Left lung (tissue), 10 donors: ENCODE results near the gene RYR2. TPM values are rescaled to one million over a fixed set of nuclear protein-coding genes. Genes with fewer than 3 reads are reported as not detected.
"Not testable (repeated sequence)": the region's sequence is repeated elsewhere in the genome, so short reads cannot be mapped to it uniquely, and the experiment has no call there.

ENCODE experiments used
- ATAC-seq: fragments of 200-7000 bp; cut with Tn5 transposase; one replicate; pipeline ENCODE4 v1.9.1; 2020; ENCODE audit warnings: moderate library complexity
- DNase-seq, 4 donors: peaks; one replicate each; pipeline ENCODE4 v3.0.0-alpha.2; 2013 to 2020
- H3K27ac ChIP-seq, 2 donors: fragments of 200-600 bp; sonication (generic) in 1 of 2; one replicate each; pipeline versions ENCODE4 v1.5.0 to v1.8.0; 2020 to 2021
- H3K27me3 ChIP-seq, 2 donors: fragments of 200-600 bp; sonication (generic) in 1 of 2; one replicate each; pipeline versions ENCODE4 v1.5.0 to v1.8.0; 2020 to 2021
- H3K36me3 ChIP-seq, 2 donors: fragments of 200-600 bp; sonication (generic) in 1 of 2; one replicate each; pipeline versions ENCODE4 v1.5.0 to v1.8.0; 2020 to 2021
- H3K4me1 ChIP-seq, 2 donors: fragments of 200-600 bp; one replicate each; pipeline ENCODE4 v1.8.0; 2021
- H3K4me3 ChIP-seq, 2 donors: fragments of 200-600 bp; sonication (generic) in 1 of 2; one replicate each; pipeline versions ENCODE4 v1.5.0 to v1.8.0; 2020 to 2021; ENCODE audit warnings: mild to moderate bottlenecking in 1 of 2
- H3K9me3 ChIP-seq, 2 donors: fragments of 200-600 bp; sonication (generic) in 1 of 2; one replicate each; pipeline versions ENCODE4 v1.5.0 to v1.8.0; 2020 to 2021
- CTCF ChIP-seq, 2 donors: fragments of 200-600 bp; sonication (generic) in 1 of 2; IDR thresholded peaks; one replicate each; pipeline versions ENCODE4 v1.5.0 to v1.8.0; 2021; ENCODE audit warnings: antibody characterized with exemption in 2 of 2
- intact Hi-C, 2 donors: fragments of 100-400 bp; cut with DNase I; formaldehyde crosslinking; loops; one replicate each; pipeline versions ENCODE4 v1.11.2 to v1.14.2; 2022
- polyA plus RNA-seq, 6 donors: library from polyadenylated mRNA; unstranded; fragments of 120-200 nt; gene quantifications; one replicate each; pipeline ENCODE4 v1.2.1, GENCODE V29; 2013; ENCODE audit not compliant: insufficient read length in 6 of 6
- total RNA-seq, 2 donors: library from RNA; stranded (reverse); fragmentation: NEBNext Ultra II Directional; extraction: Animal tissue kit (Norgen Biotek cat#: 25700); gene quantifications; one replicate each; pipeline ENCODE4 v1.2.1, GENCODE V29; 2021
- donor health status: DM: no; HTN: yes; CAD: no.
- donor health status: DM: no; HTN: no; CAD: no.

The RYR2 gene
- total and polyA plus RNA-seq, 8 donors, result 4.7 to 10.3 (median 7.6) TPM

GRCh38 chr1:237115035-237115434 is 73.1 kb downstream of the RYR2 start:
- no peaks in the 10 kb centered on the region for H3K36me3 ChIP-seq
- no peak overlapping the region for H3K4me3 ChIP-seq
- TF ChIP-seq CTCF (IDR thresholded peaks at IDR 0.05), result no peak
- DNase-seq (no peak), ATAC-seq (no peak)
- H3K27ac ChIP-seq, result no peak overlapping the region
- H3K9me3 ChIP-seq, result no peaks in the 10 kb centered on the region
- no peaks in the 10 kb centered on the region for H3K4me1 ChIP-seq
- intact Hi-C loops, result no loop called here
- no peaks in the 10 kb centered on the region for H3K27me3 ChIP-seq

GRCh38 chr1:237119091-237119490 is 77.1 kb downstream of the RYR2 start:
- DNase-seq, result peak in 2 of 4 donors; percentile 33 to 63
- intact Hi-C loops, result no loop called here
- Histone ChIP-seq H3K9me3 (no peaks in the 10 kb centered on the region), H3K27ac (no peak overlapping the region), H3K4me3 (no peak overlapping the region), H3K36me3 (no peaks in the 10 kb centered on the region), H3K27me3 (no peaks in the 10 kb centered on the region), H3K4me1 (no peaks in the 10 kb centered on the region)
- no peak for TF ChIP-seq CTCF (IDR thresholded peaks at IDR 0.05)
- peak; percentile 19 for ATAC-seq

GRCh38 chr1:237120683-237121082 is 78.7 kb downstream of the RYR2 start:
- no peaks in the 10 kb centered on the region for H3K4me1 ChIP-seq
- intact Hi-C loops, result no loop called here
- ATAC-seq, result no peak

GRCh38 chr1:237124856-237125462 is 83.0 kb downstream of the RYR2 start:
- no peak for DNase-seq
- H3K27me3 ChIP-seq, result no peaks in the 10 kb centered on the region
- no peak overlapping the region for H3K27ac ChIP-seq
- TF ChIP-seq CTCF (IDR thresholded peaks at IDR 0.05), result peak in 1 of 2 donors; percentile 15
- H3K9me3 ChIP-seq, result peaks cover 0 to 12% of the 10 kb centered on the region in 2 donors
- H3K4me1 ChIP-seq, result no peaks in the 10 kb centered on the region
- intact Hi-C loops, result no loop called here
- H3K36me3 ChIP-seq, result no peaks in the 10 kb centered on the region
- peak; percentile 19 for ATAC-seq
- H3K4me3 ChIP-seq, result no peak overlapping the region

More at GRCh38 chr1:237120683-237121082, 78.7 kb downstream of the RYR2 start:
- no peaks in the 10 kb centered on the region for H3K27me3 ChIP-seq
- no peak for TF ChIP-seq CTCF (IDR thresholded peaks at IDR 0.05)
- H3K4me3 ChIP-seq, result no peak overlapping the region
- H3K27ac ChIP-seq, result no peak overlapping the region
- no peaks in the 10 kb centered on the region for H3K9me3 ChIP-seq
- no peak for DNase-seq
- no peaks in the 10 kb centered on the region for H3K36me3 ChIP-seq

- DNase-seq, result no peak
- H3K9me3 ChIP-seq, result peaks cover 0 to 20% of the 10 kb centered on the region in 2 donors
- H3K27ac ChIP-seq, result no peak overlapping the region
- H3K27me3 ChIP-seq, result no peaks in the 10 kb centered on the region
- H3K36me3 ChIP-seq, result no peaks in the 10 kb centered on the region
- no peaks in the 10 kb centered on the region for H3K4me1 ChIP-seq
- no peak for TF ChIP-seq CTCF (IDR thresholded peaks at IDR 0.05)
- no peak overlapping the region for H3K4me3 ChIP-seq
- ATAC-seq, result no peak
- intact Hi-C loops, result no loop called here
Observed at GRCh38 chr1:237126180-237126579, 84.2 kb downstream of the RYR2 start.

- H3K36me3 ChIP-seq, DNase-seq, H3K27ac ChIP-seq, H3K27me3 ChIP-seq, H3K4me3 ChIP-seq, ATAC-seq, intact Hi-C loops, H3K4me1 ChIP-seq: not testable (repeated sequence)
- H3K9me3 ChIP-seq, result peaks cover 0 to 31% of the 10 kb centered on the region in 2 donors
Observed at GRCh38 chr1:237127301-237127700, 85.3 kb downstream of the RYR2 start.
